ENCODE data around the gene KLC4.

The KLC4 gene

GRCh38 chr6:43077333-43077809 is 17.9 kb downstream of the KLC4 start:
- H3K9ac ChIP-seq (ENCODE audit: low read length), result peak overlapping the region; percentile 100
- peak overlapping the region; percentile 2 for H4K8ac ChIP-seq (ENCODE audit: low read depth, low read length)
- H3K36me3 ChIP-seq (ENCODE audit: control insufficient read depth in 1 of 2, insufficient read depth in 2 of 2, low read length in 2 of 2), result peaks cover 20 to 29% of the 10 kb centered on the region in 2 experiments
- peak overlapping the region; percentile 82 for H3K27ac ChIP-seq (ENCODE audit: low read depth, low read length)
- peak overlapping the region; percentile 37 for H3K23ac ChIP-seq (ENCODE audit: low read length)
- H3K4me2 ChIP-seq (ENCODE audit: low read length), result peak overlapping the region; percentile 91
- H2BK120ac ChIP-seq (ENCODE audit: insufficient read depth, low read length, poor library complexity), result peak overlapping the region; percentile 67
- WGBS (ENCODE audit: extremely low coverage, insufficient coverage, insufficient read length), result no CpG with 5 or more reads among the region's 8 CpGs
- peaks cover 17 to 30% of the 10 kb centered on the region in 2 experiments for H3K4me1 ChIP-seq (ENCODE audit: control insufficient read depth in 1 of 2, insufficient read depth in 2 of 2, low read length in 2 of 2)
- H3K18ac ChIP-seq (ENCODE audit: low read length), result no peak overlapping the region
- H3K14ac ChIP-seq (ENCODE audit: low read length), result peak overlapping the region; percentile 89
- H3K4me3 ChIP-seq (ENCODE audit: low read depth, low read length), result peak overlapping the region; percentile 98
- H4K12ac ChIP-seq (ENCODE audit: low read depth, low read length), result no peak overlapping the region
- peak overlapping the region; percentile 75 for H2BK5ac ChIP-seq (ENCODE audit: low read depth, low read length, poor library complexity)
- peak overlapping the region; percentile 72 for H4K91ac ChIP-seq (ENCODE audit: low read depth, low read length)
- H3K27me3 ChIP-seq (ENCODE audit: insufficient read depth, low read length), result no peaks in the 10 kb centered on the region
- no peak overlapping the region for H2AK5ac ChIP-seq (ENCODE audit: low read length)
- H3K9me3 ChIP-seq (ENCODE audit: insufficient read depth, low read depth, low read length), result peaks cover 2% of the 10 kb centered on the region
- no peak overlapping the region for H2AFZ ChIP-seq (ENCODE audit: insufficient read depth, low read length, poor library complexity)
- peaks cover 47% of the 10 kb centered on the region for H3K79me2 ChIP-seq (ENCODE audit: control insufficient read depth, insufficient read depth, low read length, poor library complexity)
- H2BK12ac ChIP-seq (ENCODE audit: low read length), result no peak overlapping the region
- peaks cover 19% of the 10 kb centered on the region for H3K79me1 ChIP-seq (ENCODE audit: low read length)
- H3K4ac ChIP-seq (ENCODE audit: low read depth, low read length), result peak overlapping the region; percentile 99
- DNase-seq, result no peak

GRCh38 chr6:43077981-43078511 is 18.6 kb downstream of the KLC4 start:
- Histone ChIP-seq H4K8ac (ENCODE audit: low read depth, low read length) (peak overlapping the region; percentile 46), H2AK5ac (ENCODE audit: low read length) (no peak overlapping the region), H3K27me3 (ENCODE audit: insufficient read depth, low read length) (no peaks in the 10 kb centered on the region), H2BK12ac (ENCODE audit: low read length) (peak overlapping the region; percentile 29), H4K91ac (ENCODE audit: low read depth, low read length) (peak overlapping the region; percentile 72), H3K23ac (ENCODE audit: low read length) (no peak overlapping the region), H3K79me2 (ENCODE audit: control insufficient read depth, insufficient read depth, low read length, poor library complexity) (peaks cover 51% of the 10 kb centered on the region), H3K4ac (ENCODE audit: low read depth, low read length) (peak overlapping the region; percentile 99), H2BK120ac (ENCODE audit: insufficient read depth, low read length, poor library complexity) (peak overlapping the region; percentile 10), H3K36me3 (ENCODE audit: control insufficient read depth in 1 of 2, insufficient read depth in 2 of 2, low read length in 2 of 2) (peaks cover 16 to 24% of the 10 kb centered on the region in 2 experiments), H3K79me1 (ENCODE audit: low read length) (peaks cover 19% of the 10 kb centered on the region), H3K18ac (ENCODE audit: low read length) (peak overlapping the region; percentile 17), H2AFZ (ENCODE audit: insufficient read depth, low read length, poor library complexity) (no peak overlapping the region), H3K9me3 (ENCODE audit: insufficient read depth, low read depth, low read length) (peaks cover 2% of the 10 kb centered on the region), H3K4me2 (ENCODE audit: low read length) (peak overlapping the region; percentile 91), H2BK5ac (ENCODE audit: low read depth, low read length, poor library complexity) (peak overlapping the region; percentile 29), H4K12ac (ENCODE audit: low read depth, low read length) (no peak overlapping the region), H3K27ac (ENCODE audit: low read depth, low read length) (peak overlapping the region; percentile 82), H3K9ac (ENCODE audit: low read length) (peak overlapping the region; percentile 100), H3K14ac (ENCODE audit: low read length) (peak overlapping the region; percentile 29), H3K4me1 (ENCODE audit: control insufficient read depth in 1 of 2, insufficient read depth in 2 of 2, low read length in 2 of 2) (peaks cover 17 to 32% of the 10 kb centered on the region in 2 experiments), H3K4me3 (ENCODE audit: low read depth, low read length) (peak overlapping the region; percentile 98)
- no CpG with 5 or more reads among the region's 6 CpGs for WGBS (ENCODE audit: extremely low coverage, insufficient coverage, insufficient read length)
- DNase-seq, result no peak

- Histone ChIP-seq H3K27me3 (ENCODE audit: insufficient read depth, low read length) (no peaks in the 10 kb centered on the region), H2BK12ac (ENCODE audit: low read length) (no peak overlapping the region), H3K36me3 (ENCODE audit: control insufficient read depth in 1 of 2, insufficient read depth in 2 of 2, low read length in 2 of 2) (peaks cover 13 to 23% of the 10 kb centered on the region in 2 experiments), H3K4me1 (ENCODE audit: control insufficient read depth in 1 of 2, insufficient read depth in 2 of 2, low read length in 2 of 2) (peaks cover 22 to 38% of the 10 kb centered on the region in 2 experiments), H4K91ac (ENCODE audit: low read depth, low read length) (no peak overlapping the region), H3K4me3 (ENCODE audit: low read depth, low read length) (no peak overlapping the region), H3K4ac (ENCODE audit: low read depth, low read length) (peak overlapping the region; percentile 99), H2BK120ac (ENCODE audit: insufficient read depth, low read length, poor library complexity) (no peak overlapping the region), H2AK5ac (ENCODE audit: low read length) (no peak overlapping the region), H3K9me3 (ENCODE audit: insufficient read depth, low read depth, low read length) (peaks cover 2% of the 10 kb centered on the region), H4K12ac (ENCODE audit: low read depth, low read length) (no peak overlapping the region), H3K23ac (ENCODE audit: low read length) (no peak overlapping the region), H3K14ac (ENCODE audit: low read length) (no peak overlapping the region), H3K9ac (ENCODE audit: low read length) (peak overlapping the region; percentile 50), H3K27ac (ENCODE audit: low read depth, low read length) (peak overlapping the region; percentile 12), H3K18ac (ENCODE audit: low read length) (no peak overlapping the region), H3K79me2 (ENCODE audit: control insufficient read depth, insufficient read depth, low read length, poor library complexity) (peaks cover 57% of the 10 kb centered on the region), H3K79me1 (ENCODE audit: low read length) (peaks cover 19% of the 10 kb centered on the region), H2AFZ (ENCODE audit: insufficient read depth, low read length, poor library complexity) (no peak overlapping the region), H3K4me2 (ENCODE audit: low read length) (peak overlapping the region; percentile 91), H4K8ac (ENCODE audit: low read depth, low read length) (no peak overlapping the region), H2BK5ac (ENCODE audit: low read depth, low read length, poor library complexity) (no peak overlapping the region)
- no CpG with 5 or more reads among the region's 2 CpGs for WGBS (ENCODE audit: extremely low coverage, insufficient coverage, insufficient read length)
- no peak for DNase-seq
These were observed 19.3 kb downstream of the KLC4 start for GRCh38 chr6:43078691-43079090.

GRCh38 chr6:43081043-43081442 is 21.6 kb downstream of the KLC4 start:
- DNase-seq, result no peak
- Histone ChIP-seq H2BK12ac (ENCODE audit: low read length) (no peak overlapping the region), H3K27ac (ENCODE audit: low read depth, low read length) (no peak overlapping the region), H3K4me3 (ENCODE audit: low read depth, low read length) (no peak overlapping the region), H2AFZ (ENCODE audit: insufficient read depth, low read length, poor library complexity) (no peak overlapping the region), H3K36me3 (ENCODE audit: control insufficient read depth in 1 of 2, insufficient read depth in 2 of 2, low read length in 2 of 2) (peaks cover 3 to 9% of the 10 kb centered on the region in 2 experiments), H3K4me2 (ENCODE audit: low read length) (no peak overlapping the region), H4K12ac (ENCODE audit: low read depth, low read length) (no peak overlapping the region), H3K27me3 (ENCODE audit: insufficient read depth, low read length) (no peaks in the 10 kb centered on the region), H3K79me2 (ENCODE audit: control insufficient read depth, insufficient read depth, low read length, poor library complexity) (peaks cover 64% of the 10 kb centered on the region), H3K79me1 (ENCODE audit: low read length) (peaks cover 14% of the 10 kb centered on the region), H2BK120ac (ENCODE audit: insufficient read depth, low read length, poor library complexity) (no peak overlapping the region), H3K18ac (ENCODE audit: low read length) (no peak overlapping the region), H4K91ac (ENCODE audit: low read depth, low read length) (no peak overlapping the region), H2BK5ac (ENCODE audit: low read depth, low read length, poor library complexity) (no peak overlapping the region), H2AK5ac (ENCODE audit: low read length) (no peak overlapping the region), H3K9ac (ENCODE audit: low read length) (no peak overlapping the region), H3K23ac (ENCODE audit: low read length) (no peak overlapping the region), H3K9me3 (ENCODE audit: insufficient read depth, low read depth, low read length) (peaks cover 2% of the 10 kb centered on the region), H3K14ac (ENCODE audit: low read length) (no peak overlapping the region), H4K8ac (ENCODE audit: low read depth, low read length) (no peak overlapping the region), H3K4me1 (ENCODE audit: control insufficient read depth in 1 of 2, insufficient read depth in 2 of 2, low read length in 2 of 2) (peaks cover 15 to 29% of the 10 kb centered on the region in 2 experiments), H3K4ac (ENCODE audit: low read depth, low read length) (peak overlapping the region; percentile 95)
- WGBS (ENCODE audit: extremely low coverage, insufficient coverage, insufficient read length), result no CpG with 5 or more reads among the region's 4 CpGs
